CD4-positive, alpha-beta T cell treated with Interleukin-1 beta for 1 hour (primary cell): ENCODE results near the gene NLRP6.
"Not testable (repeated sequence)": the region's sequence is repeated elsewhere in the genome, so short reads cannot be mapped to it uniquely, and the experiment has no call there.

Experiments used
- DNase-seq, 2 donors: peaks; one replicate each; pipeline ENCODE4 v3.0.0-alpha.2; 2020 to 2022

Gene NLRP6

DNA sequence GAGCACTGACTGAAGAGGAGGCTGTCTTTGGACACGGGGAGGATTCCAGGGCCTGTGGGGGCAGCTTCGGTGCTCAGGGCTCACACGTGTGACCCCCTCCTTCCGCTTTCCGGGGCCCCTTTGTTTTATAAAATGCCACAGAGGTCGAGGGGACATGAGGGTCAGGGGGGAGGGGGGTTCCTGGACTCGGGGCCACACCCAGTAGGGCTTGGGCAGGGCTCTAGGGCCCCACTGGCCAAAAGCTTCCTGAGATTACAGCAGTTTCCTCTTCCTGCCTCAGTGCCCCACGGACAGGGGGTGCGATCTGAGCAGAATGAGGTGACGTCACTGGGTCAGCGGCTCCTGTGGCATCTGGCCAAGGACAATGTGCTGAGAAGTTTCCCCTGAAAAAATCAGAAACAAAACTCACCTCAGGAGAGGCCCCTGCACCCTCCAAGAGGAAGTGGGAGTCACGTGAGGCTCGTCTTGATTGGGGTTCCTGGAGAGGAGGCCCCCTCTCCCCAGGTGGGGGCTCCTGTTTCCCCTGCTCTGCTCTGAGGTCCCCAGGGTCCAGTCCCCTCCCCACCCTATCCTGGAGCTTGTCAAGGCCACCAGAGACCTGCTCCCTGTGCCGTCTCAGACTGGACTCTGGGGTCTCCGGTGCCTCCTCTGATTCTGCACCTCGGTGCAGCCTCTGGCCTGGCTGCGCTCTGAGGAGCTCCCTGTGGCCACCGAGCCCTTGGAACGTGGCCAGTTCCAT, 48.8 kb downstream of the NLRP6 start:
- DNase-seq = peak; percentile 80 to 84

DNA sequence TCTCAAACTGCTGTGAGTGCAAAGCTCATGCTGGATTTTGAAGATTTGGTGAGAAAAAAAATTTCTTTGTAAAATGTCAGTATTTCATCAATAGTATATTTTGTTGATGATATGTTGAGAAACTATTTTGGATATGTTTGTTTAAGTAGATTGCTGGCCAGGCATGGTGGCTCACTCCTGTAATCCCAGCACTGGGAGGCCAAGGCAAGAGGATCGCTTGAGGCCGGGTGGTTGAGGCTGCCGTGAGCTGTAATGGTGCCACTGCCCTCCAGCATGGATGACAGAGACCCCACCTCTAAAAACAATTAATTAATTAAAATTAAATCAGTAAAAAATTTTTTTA, 49.3 kb downstream of the NLRP6 start:
- no peak for DNase-seq

DNA sequence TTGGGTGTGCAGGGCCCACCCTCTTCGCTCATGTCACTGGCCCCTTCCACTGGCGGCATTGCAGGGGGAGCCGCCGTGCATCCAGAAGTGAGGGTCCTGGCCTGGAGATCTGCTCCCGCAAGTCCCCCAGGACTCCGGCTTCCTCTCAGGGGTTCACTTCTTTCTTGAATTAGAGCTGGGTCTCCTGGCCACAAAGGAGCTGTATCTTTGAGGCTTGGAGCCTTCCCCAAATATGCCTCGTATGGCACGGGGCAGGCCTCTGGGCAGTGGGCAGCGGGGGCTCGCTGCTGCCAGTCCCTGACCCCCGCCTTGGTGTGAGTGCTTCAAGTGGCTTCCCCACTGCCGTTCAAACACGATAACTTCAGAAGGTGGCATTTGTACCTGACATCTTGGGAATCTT, 49.8 kb downstream of the NLRP6 start:
- no peak for DNase-seq

DNA sequence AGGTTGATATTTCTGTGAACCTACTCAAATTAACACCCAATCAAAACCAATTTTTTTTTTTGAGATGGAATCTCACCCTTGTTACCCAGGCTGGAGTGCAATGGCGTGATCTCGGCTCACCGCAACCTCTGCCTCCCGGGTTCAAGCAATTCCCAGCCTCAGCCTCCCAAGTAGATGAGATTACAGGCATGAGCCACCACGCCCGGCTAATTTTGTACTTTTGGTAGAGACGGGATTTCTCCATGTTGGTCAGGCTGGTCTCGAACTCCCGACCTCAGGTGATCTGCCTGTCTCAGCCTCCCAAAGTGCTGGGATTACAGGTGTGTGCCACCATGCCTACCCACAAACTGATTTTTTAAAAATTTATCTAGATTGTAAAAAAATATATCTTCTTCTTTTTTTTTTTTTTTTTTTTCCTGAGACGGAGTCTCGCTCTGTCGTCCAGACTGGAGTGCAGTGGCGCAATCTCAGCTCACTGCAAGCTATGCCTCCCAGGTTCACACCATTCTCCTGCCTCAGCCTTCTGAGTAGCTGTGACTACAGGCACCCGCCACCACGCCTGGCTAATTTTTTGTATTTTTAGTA, 50.4 kb downstream of the NLRP6 start:
- not testable (repeated sequence) for DNase-seq

DNA sequence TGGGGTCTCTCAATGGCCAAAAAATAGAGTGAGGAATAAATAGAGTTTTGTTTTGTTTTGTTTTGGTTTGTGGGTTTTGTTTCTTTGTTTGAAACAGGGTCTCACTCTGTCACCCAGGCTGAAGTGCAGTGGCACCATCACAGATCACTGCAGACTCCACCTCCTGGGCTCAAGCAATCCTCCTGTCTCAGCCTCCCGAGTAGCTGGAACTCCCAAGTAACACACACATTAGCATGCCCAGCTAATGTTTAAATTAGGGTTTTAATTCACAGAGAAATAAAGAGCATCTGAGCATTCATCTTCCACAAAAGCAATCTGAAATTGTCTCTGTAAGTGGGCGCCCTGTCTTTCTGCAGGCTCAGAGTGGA, 51.7 kb downstream of the NLRP6 start:
- no peak for DNase-seq

DNA sequence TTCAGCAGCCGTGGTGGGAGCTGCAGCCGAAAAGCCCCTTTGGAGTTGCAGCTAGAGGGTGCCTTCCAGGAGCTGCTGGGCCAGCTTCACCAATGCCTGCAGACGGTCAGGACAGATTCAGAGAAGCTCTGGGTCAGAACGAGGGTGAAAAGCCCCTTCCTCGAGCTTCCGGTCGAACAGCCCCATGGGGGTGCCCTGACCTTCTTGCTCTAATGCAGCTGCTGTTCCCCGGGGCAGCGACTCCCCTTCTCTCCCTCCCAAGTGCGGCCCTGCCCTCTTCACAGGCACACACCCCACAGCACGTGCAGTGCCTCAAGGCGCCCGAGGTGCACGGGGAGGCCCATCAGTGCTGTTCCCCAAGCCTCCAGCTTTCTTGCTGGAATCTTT, 52.1 kb downstream of the NLRP6 start:
- DNase-seq = no peak

DNA sequence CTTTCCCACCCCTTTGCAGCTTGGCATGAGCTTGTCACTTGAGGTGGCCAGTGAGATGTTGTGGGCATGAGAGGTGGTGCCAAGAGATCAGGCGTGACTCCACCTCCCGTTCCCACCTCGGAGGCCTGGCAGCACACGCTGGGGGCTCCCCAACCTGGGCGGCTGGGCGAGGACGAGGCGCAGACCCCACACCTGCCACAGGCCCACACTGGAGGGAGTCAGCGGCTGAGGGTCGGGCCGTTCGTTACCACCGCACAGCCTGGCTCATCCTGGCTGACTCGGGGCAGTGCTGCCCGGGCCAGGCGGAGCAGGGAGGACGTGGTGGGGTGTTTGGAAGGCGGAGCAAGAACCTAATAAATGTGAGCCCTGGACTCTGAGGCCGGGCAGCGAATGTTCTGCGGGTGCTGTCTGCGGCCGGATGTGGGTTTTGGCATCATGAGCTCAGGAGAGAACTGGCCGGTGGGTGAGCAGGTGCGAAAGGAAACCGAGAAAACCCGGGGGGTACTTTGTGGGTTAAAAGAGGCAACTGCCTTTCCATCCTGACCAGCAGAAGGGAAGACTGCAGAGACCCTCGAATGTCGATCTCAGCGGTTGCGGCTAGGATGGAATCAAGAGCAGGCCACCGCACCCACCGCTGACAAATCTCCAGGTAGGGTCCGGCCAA, 52.6 kb downstream of the NLRP6 start:
- peak in 1 of 2 donors; percentile 39 for DNase-seq

DNA sequence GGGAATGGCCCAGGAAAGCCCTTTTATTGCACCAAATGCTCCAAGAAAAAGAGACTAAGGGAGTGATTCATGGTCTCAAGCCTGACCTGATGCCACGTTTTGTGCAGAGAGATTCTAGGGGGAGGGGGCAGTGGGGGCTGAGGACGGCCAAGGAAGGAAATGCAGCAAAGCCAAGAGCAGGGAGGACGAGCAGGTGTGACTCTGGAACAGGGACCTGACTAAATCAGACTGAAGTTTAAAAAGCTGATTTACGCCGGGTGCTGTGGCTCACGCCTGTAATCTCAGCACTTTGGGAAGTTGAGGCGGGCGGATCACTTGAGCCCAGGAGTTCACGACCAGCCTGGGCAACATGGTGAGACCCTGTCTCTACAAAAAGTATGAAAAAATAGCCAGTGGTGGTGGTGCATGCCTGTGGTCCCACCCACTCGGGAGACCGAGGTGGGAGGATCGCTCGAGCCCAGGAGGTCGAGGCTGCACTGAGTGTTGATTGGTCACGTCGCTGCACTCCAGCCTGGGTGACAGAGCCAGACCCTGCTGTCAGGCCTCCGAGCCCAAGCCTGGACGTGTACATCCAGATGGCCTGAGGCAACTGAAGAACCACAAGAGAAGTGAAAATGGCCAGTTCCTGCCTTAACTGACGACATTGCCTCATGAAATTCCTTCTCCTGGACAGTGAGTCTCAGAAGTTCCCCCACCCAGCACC, 53.3 kb downstream of the NLRP6 start:
- no peak for DNase-seq

DNA sequence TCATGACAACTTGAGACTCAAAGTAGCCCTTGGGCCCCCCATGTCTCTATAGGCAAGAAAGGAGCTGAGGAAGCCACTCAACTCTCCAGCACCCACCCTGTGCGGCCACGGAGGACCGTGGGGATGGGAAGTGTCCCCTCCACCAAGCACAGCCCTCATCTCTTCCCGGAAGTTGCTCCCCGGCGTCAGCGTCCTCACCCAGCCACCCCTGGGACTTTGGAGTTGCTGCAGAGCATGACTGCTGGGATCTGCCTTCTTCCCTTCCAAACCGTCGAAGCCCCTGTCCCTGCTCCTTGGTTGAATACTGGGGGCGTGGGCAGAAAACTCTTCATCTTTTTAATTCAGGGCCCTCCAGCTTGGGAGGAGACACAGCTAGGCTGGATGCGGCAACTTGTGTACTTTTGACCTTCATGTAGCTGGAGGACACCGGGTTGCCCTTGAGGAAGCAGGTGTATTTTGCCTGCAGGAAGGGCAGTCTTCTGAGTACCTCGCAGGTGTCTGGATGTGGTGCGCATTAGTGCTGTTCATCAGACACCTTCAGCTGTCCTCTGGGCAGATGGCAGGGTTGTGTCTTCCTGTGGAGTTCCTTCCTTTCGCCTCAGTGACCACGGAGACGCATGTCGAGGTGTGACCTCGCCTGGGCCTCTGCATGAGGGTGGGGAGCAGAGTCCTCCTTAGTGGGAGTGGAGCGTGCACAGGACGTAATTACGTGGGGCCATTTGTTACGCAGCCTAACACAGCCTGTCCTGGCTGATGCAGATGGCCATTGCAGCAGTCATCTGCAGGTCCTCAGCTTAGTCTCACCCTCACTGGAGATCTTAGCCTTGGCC, 54.7 kb downstream of the NLRP6 start:
- DNase-seq = no peak

DNA sequence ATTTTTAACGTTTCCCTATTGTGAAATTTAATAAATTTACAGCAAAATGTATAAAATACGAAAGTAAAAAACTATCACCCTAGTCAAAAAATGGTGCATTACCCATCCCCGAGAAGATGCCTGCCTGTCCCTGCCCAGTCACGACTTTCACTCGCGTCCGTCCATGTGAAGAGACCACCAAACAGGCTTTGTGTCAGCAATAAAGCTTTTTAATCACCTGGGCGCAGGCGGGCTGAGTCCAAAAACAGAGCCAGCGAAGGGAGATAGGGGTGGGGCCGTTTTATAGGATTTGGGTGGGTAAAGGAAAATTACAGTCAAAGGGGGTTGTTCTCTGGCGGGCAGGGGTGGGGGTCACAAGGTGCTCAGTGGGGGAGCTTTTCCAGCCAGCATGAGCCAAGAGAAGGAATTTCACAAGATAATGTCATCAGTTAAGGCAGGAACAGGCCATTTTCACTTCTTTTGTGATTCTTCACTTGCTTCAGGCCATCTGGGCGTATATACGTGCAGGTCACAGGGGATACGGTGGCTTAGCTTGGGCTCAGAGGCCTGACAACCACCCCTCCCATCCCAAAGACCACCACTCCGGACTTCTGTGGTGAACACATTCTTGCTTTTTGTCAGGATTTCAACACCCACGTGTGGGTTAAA, 55.5 kb downstream of the NLRP6 start:
- DNase-seq = not testable (repeated sequence)

DNA sequence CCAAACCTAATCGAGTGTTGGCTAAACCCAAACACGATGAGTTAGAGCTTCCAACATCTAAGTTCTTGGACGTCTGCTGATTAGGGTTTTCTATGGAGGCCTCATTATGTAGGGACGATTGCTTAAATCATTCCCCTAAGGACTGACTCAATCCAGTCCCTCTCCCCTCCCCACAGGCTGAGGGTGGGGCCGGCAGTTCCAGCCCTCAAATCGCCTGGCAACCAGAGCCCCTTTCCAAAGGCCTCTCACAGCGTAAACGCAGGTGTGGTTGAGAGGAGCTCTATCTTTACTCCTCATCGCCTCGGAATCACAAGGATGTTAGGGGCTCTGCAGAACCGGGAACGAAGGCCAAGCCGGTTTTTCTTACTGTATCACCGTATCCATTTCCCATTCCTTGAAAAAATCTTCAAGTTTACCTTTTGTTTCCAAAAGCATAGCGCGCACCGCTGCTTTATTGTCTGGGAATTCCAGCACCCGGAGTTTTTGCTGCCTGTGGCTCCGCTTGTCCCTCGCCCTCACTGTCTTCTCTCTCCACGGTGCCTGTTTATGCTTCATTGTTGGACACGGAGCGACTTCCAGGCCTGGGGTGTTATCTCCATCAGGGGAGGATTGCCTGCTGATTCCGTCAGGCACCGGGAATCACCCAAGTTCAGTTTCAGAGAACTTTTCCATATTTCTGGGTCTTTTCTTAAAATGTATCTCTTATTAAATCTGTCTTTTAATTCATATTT, 56.2 kb downstream of the NLRP6 start:
- no peak for DNase-seq
